ENCODE data around the gene SACS.

The SACS gene
- total RNA-seq: 116 reads per million, percentile 85 among the genes with 10 or more reads in this experiment

DNA sequence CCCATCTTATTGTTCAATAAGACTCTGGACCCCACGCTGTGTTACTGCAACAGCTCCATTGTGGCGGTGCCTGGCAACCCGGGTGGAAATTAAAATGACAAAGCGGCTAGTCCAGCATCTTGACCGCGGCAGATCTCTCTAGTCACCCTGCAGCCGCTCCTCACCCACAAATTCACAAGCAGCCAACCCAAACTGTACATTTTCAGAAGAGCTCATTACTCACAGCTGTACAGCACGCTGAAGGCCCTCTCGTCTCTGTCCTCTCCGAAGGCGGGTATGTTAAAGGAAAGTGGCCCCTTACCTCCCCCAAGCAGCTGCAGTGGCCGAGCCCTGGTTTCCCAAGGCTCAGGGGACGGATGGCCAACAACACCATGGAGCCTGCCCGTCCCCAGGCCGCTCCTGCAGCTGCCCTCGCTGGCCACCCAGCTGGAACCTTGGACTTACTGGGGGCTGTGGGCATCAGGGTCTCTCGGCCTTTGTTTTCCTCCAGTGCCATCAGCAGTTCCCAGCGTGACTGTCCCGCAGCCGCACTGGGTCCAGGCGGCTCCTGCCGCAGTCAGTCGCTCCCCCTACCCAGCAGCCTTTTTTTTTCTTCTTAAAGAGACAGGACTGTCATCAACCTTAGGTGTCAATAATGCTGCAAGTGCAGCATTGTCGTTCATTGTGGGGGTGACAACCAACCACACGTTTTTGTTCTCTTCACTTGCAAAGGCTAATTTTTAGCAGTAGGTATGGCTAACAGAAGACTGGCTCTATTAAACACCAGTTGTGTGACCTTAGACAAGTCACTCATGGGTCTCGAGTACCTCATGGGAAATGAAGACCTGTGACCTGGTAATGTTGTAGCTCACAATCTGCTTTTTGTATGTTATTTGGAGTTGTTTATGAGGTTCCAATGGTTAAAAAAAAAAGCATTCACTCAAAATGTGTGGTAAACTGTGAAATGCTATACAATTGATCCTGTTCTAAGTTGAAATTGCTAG, at the start of gene SACS:
Gene SACS (minus strand): TSS at position 532 of the 983 bp plus-strand sequence. CDS start 22,463 bp downstream, outside the sequence.
- no peak for DNase-seq

DNA sequence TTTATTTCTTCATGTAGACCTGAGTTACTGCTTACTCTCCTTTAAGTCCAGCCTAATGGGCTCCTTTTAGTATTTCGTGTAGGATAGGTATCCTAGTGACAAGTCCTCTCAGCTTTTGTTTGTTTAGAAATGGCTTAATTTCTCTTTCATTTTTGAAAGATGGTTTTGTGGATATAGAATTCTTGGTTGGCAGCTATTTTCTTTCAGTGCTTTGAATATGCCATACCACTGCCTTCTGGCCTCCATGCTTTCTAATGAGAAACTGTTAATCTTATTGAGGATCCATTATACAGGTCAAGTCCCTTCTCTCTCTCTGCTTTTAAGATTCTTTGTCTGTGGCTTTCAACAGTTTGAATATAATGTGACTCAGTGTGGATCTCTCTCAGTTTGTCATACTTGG, 46.8 kb upstream of the SACS start:
- no peak for DNase-seq

DNA sequence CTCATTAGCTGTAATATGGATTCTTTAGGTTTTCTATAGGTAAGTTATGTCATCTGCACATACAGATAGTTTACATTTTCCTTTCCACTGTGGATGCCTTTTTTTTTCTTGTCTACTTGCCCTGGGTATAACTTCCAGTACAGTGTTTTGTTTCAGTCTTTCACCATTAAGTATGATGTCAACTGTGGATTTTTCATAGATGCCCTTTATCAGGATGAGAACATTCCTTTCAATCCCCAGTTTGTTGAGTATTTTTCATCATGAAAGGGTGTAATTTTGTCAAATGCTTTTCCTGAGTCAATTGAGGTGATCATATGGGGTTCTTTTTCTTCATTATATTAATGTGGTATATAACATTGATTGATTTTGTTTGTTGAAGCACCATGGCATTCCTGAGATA, 43.6 kb upstream of the SACS start:
- no peak for DNase-seq

DNA sequence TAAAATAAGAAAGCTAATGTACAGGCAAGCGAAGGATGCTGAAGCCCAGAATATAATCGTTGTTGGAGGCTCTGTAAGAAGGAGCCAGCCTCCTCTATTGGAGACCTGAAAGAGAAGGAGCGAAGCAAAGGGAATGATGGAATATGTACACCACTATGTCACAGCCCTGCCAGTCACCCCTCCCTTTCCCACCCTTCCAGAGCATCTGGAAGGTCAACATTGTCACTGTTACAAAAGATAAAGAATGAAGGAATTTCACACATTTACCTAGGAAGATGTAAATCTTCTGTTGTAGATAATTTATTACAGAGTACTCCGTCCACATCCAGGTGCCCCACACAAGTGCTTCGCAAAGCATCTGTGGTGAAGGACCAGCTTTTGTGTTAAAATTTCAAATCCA, 39.7 kb upstream of the SACS start:
- DNase-seq: no peak

GRCh38 chr13:23472189-23472588, 38.7 kb upstream of the SACS start:
- no peak for DNase-seq

DNA sequence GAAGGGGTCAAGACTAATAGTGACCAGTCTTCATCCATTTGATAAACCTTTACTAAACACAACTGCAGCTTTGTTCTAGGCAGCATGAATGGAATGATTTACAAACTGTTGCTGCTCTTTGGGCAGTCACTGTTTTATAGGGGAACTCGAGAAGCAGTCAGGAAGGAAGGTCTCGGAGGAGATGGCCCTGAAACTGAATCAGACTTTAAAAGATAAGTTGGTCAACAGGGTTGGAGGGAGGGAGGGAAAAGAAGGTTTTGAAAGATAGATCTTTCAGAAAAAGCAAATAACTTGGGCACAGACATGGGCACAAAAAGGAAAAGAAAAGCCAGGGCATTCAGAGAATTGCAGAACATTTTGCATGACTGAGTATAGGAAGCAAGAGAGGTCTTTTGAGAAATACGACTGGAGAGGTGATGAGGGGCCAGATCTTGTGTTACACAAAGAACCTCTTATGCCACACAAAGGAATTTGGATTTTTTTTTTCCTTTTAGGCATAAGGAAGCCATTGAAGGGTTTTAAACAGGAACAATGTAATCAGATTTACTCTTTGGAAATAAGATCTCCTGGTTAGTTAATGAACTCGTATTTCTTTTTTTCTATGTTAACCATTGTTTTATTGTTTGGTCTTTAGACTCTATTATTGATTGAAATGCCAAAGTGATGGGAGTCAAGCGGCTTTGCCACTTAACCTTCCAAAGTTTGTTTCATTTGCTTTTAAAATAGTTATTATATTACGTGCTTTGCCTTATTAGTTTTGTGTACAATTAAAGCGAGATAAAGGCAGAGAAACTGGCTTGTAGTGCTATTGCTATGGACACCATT, 37.5 kb upstream of the SACS start:
- no peak for DNase-seq

DNA sequence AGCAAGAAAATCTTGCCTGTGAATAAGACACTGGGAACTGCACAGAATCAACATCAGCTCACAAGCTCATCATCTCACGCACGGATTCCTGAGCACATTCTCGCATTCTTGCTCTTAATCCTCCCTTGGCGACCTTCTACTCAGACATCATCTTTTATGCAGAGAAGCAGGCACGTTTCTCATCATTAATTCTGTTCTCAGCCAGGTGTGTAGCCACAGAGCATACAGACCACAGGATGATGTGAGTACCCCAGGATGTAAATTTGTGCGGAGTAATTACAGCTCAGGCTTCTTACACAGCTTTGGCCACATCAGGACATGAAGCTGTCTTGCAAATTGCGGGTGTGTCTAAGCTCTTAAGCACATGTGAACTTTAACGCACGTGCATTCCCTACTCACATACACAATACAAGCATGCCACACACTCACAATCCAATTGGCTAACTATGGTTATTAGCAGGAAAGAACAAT, 36.5 kb upstream of the SACS start:
- DNase-seq: no peak

GRCh38 chr13:23468811-23469210, 35.3 kb upstream of the SACS start:
- no peak for DNase-seq

GRCh38 chr13:23467932-23468278, 34.4 kb upstream of the SACS start:
- DNase-seq: no peak

GRCh38 chr13:23467048-23467931, 33.8 kb upstream of the SACS start:
- no peak for DNase-seq

GRCh38 chr13:23466144-23467002, 32.9 kb upstream of the SACS start:
- peak; percentile 34 for DNase-seq

DNA sequence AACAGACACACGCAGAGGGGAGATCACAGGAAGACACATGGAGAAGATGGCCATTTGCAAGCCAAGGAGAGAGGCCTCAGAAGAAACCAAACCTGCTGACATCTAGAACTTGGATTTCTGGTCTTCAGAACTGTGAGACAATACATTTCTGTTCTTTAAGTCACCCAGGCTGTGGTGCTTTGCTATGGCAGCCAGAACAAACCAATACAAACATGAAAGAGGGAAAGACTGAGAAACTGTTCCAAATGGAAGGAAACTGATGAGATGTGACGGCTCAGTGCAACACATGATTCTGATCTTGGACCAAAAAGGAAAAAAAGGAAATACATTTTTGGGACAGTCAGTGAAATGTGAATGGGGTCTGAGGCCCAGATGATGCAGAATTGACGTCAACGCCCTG, 30.2 kb upstream of the SACS start:
- DNase-seq: no peak

GRCh38 chr13:23462815-23463559, 29.5 kb upstream of the SACS start:
- no peak for DNase-seq

DNA sequence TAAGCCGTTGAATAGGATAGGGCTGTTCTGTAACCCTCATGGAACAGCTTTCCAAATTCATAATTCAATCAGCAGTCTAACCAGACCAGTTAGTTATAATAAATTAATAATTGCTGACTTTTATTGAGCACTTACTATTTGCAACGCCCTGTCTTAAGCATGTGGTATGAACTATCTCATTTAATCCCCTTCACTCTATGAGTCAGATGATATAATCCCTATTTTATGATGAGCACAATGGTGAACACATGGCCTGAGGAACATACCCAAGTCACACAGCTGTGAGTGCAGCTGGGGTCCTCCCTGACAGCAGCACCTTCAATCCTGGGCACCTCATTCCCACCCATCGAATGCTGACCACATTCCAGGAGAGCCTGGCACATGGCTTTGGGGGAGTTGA, 28.0 kb upstream of the SACS start:
- no peak for DNase-seq

GRCh38 chr13:23460921-23461320, 27.4 kb upstream of the SACS start:
- no peak for DNase-seq

DNA sequence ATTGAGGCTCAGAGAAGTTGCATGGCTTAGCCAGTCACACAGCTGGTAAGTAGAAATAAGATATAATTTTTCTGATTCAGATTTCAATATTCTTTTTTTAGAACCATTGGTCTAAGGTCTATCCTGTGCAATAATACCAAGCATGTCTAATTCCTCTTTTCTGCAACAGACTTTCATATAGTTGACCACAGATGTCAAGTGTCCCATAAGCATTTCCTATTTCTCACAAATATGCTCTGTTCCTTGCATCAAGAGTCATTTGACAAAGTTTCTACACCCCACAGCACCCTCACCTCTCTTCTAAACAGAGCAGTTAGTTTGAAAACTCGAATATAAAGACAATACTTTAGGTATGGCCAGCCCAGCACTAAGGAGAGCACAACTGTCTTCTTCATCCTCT, 26.8 kb upstream of the SACS start:
- DNase-seq: no peak

DNA sequence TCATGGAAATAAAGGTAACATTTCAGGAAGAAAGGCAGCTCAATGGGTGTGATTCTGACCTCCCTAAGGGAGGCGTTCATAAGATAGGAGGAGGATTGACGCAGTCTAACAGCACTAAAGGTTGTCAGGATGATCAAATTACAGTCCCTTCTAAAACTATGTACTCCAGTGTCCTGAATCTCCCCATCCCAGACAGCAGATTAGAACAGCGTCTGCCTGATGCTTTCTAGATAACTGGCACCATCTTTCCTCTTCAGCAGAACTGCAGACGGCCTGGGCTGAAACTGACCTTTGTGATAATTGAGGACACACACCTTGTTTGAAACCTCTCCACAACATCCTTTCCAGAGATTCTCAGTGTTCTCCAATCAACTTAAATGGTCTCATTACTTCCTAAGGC, 25.5 kb upstream of the SACS start:
- DNase-seq: no peak

GRCh38 chr13:23456437-23457210, 23.1 kb upstream of the SACS start:
- no peak for DNase-seq

DNA sequence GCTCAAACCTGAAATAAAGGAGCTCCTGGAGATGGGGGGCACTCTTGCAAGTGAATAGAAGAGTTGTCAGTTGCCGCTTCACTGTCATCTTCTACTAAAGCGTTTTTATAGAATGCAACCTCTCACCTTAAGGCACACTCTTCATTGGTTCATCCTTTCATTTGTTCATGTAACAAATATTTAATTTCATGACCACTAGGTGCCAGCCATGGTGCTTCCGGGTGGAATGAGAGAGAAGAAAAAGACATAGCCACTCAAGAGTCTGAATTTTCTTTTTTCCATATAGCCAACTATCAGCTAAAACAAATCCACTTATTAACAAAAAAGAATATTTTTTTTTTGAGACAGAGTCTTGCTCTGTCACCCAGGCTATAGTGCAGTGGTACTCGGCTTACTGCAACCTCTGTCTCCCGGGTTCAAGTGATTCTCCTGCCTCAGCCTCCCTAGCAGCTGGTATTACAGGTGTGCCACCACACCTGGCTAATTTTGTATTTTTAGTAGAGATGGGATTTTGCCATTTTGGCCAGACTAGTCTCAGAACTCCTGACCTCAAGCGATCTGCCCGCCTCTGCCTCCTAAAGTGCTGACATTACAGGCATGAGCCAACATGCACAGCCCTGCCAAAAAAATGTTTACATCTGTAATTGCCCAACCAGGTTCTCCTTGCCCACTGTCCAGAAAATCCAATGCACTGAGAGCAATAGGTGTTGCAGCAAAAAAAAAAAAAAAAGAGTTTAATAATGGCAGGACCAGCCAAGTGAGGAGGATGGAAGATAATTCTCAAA, 22.1 kb upstream of the SACS start:
- DNase-seq: no peak

All from effector CD4-positive, alpha-beta T cell (primary cell).